SIG-M5 treated with dmso at 0.1 percent for 504 hours (cell line): Measurements from ENCODE around the gene HIVEP3.
"Not testable (repeated sequence)": the region's sequence is repeated elsewhere in the genome, so short reads cannot be mapped to it uniquely, and the experiment has no call there.

Source experiments
- DNase-seq: peaks from one replicate; lab custom pipeline; 2025; ENCODE audit not compliant: unreplicated experiment; lab: John Stamatoyannopoulos, UW

Gene HIVEP3

GRCh38 chr1:41924911-41925310 is 6.2 kb upstream of the HIVEP3 start:
- no peak for DNase-seq

- not testable (repeated sequence) for DNase-seq
Measured at GRCh38 chr1:41921271-41921670, 2.5 kb upstream of the HIVEP3 start.

- no peak for DNase-seq
Measured at GRCh38 chr1:41920658-41921057, 1.9 kb upstream of the HIVEP3 start.

GRCh38 chr1:41919764-41920397 is 1.2 kb upstream of the HIVEP3 start:
- DNase-seq: no peak

- DNase-seq: no peak
Measured at GRCh38 chr1:41919131-41919530, 409 bp upstream of the HIVEP3 start.

- DNase-seq: no peak
Measured at GRCh38 chr1:41917835-41918449, 780 bp downstream of the HIVEP3 start.

- DNase-seq: no peak
Measured at GRCh38 chr1:41917076-41917475, 1.6 kb downstream of the HIVEP3 start.

GRCh38 chr1:41915786-41916571 is 2.7 kb downstream of the HIVEP3 start:
- DNase-seq: no peak

GRCh38 chr1:41914516-41914915 is 4.2 kb downstream of the HIVEP3 start:
- DNase-seq: no peak

GRCh38 chr1:41913014-41913413 is 5.7 kb downstream of the HIVEP3 start:
- no peak for DNase-seq

GRCh38 chr1:41908288-41908895 is 10.3 kb downstream of the HIVEP3 start:
- DNase-seq: no peak

GRCh38 chr1:41907446-41907845 is 11.3 kb downstream of the HIVEP3 start:
- no peak for DNase-seq

- DNase-seq: no peak
Measured at GRCh38 chr1:41906943-41907342, 11.8 kb downstream of the HIVEP3 start.

GRCh38 chr1:41905093-41905675 is 13.5 kb downstream of the HIVEP3 start:
- DNase-seq: no peak

GRCh38 chr1:41902664-41903063 is 16.1 kb downstream of the HIVEP3 start:
- no peak for DNase-seq

- no peak for DNase-seq
Measured at GRCh38 chr1:41902159-41902577, 16.6 kb downstream of the HIVEP3 start.

GRCh38 chr1:41901551-41901950 is 17.2 kb downstream of the HIVEP3 start:
- no peak for DNase-seq

- no peak for DNase-seq
Measured at GRCh38 chr1:41900603-41901444, 17.9 kb downstream of the HIVEP3 start.

- no peak for DNase-seq
Measured at GRCh38 chr1:41898191-41898713, 20.5 kb downstream of the HIVEP3 start.

- no peak for DNase-seq
Measured at GRCh38 chr1:41895552-41895951, 23.2 kb downstream of the HIVEP3 start.
